ENCODE measurements around the gene P4HA2. TPM values are rescaled to one million over a fixed set of nuclear protein-coding genes. Genes with fewer than 3 reads are reported as not detected.
A peak's percentile ranks its signal among the peaks of the same experiment; 100 is the strongest.

P4HA2 gene
- total and polyA plus RNA-seq, 8 donors: 9.0 to 109 (median 26.5) TPM

- WGBS, 5 donors: 75 to 79% (median 77%) methylated on average over 3 of the region's 3 CpGs
- H3K4me3 ChIP-seq: no peak overlapping the region
- no peak for TF ChIP-seq POLR2A (IDR thresholded peaks at IDR 0.05)
- TF ChIP-seq POLR2AphosphoS5 (IDR thresholded peaks at IDR 0.05): no peak
- TF ChIP-seq, protein P1, sequence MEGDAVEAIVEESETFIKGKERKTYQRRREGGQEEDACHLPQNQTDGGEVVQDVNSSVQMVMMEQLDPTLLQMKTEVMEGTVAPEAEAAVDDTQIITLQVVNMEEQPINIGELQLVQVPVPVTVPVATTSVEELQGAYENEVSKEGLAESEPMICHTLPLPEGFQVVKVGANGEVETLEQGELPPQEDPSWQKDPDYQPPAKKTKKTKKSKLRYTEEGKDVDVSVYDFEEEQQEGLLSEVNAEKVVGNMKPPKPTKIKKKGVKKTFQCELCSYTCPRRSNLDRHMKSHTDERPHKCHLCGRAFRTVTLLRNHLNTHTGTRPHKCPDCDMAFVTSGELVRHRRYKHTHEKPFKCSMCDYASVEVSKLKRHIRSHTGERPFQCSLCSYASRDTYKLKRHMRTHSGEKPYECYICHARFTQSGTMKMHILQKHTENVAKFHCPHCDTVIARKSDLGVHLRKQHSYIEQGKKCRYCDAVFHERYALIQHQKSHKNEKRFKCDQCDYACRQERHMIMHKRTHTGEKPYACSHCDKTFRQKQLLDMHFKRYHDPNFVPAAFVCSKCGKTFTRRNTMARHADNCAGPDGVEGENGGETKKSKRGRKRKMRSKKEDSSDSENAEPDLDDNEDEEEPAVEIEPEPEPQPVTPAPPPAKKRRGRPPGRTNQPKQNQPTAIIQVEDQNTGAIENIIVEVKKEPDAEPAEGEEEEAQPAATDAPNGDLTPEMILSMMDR (IDR thresholded peaks at IDR 0.05): no peak
- no peak for TF ChIP-seq EP300 (IDR thresholded peaks at IDR 0.05)
- H3K36me3 ChIP-seq: no peaks in the 10 kb centered on the region
- H3K27me3 ChIP-seq: peaks cover 0 to 13% (median 0%) of the 10 kb centered on the region in 3 donors
- intact Hi-C loops (cut with DNase I; ENCODE audit: low total_unique reads): no loop called here
- DNase-seq: no peak
- H3K4me1 ChIP-seq: peaks cover 0 to 8% (median 7%) of the 10 kb centered on the region in 4 donors
- no peak overlapping the region for H3K27ac ChIP-seq
- no peaks in the 10 kb centered on the region for H3K9me3 ChIP-seq
These were observed 4.8 kb upstream of the P4HA2 start for GRCh38 chr5:132232465-132232864.

DNA sequence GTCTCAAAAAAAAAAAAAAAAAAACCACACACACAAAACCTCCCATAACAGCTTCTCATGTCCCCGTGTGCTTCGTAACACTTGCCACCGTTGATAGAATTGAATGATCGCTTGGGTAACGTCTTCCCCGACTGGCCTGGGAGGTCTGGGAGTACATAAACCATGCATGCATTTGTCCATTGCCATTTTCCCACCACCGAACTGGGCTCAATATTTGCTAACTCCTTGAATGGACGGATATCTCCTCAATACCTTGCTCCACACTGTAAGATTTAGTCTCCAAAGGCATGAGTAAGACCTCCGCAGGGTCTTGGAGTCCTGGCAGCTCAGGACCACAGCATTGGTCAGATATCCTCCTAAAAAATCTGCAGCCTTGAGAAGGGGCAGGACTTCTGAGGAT lies 3.2 kb upstream of the P4HA2 start:
- H3K27me3 ChIP-seq: peaks cover 0 to 23% (median 0%) of the 10 kb centered on the region in 3 donors
- intact Hi-C loops (cut with DNase I; ENCODE audit: low total_unique reads): no loop called here
- no peaks in the 10 kb centered on the region for H3K36me3 ChIP-seq
- no peaks in the 10 kb centered on the region for H3K9me3 ChIP-seq
- no peak for DNase-seq
- H3K4me1 ChIP-seq: peaks cover 14 to 23% (median 21%) of the 10 kb centered on the region in 4 donors
- H3K4me3 ChIP-seq: no peak overlapping the region
- TF ChIP-seq, protein P1 (IDR thresholded peaks at IDR 0.05): no peak
- TF ChIP-seq POLR2AphosphoS5 (IDR thresholded peaks at IDR 0.05) (no peak), POLR2A (IDR thresholded peaks at IDR 0.05) (no peak), EP300 (IDR thresholded peaks at IDR 0.05) (no peak)
- 87 to 97% (median 88%) methylated on average over 9 of the region's 9 CpGs for whole genome bisulfite sequencing, 5 donors
- no peak overlapping the region for H3K27ac ChIP-seq

GRCh38 chr5:132229236-132229635 lies 1.6 kb upstream of the P4HA2 start:
- WGBS, 5 donors: 93 to 100% (median 97%) methylated on average over 5 of the region's 5 CpGs
- DNase-seq: no peak
- Histone ChIP-seq H3K27ac (no peak overlapping the region), H3K27me3 (peaks cover 0 to 23% (median 0%) of the 10 kb centered on the region in 3 donors), H3K4me1 (peaks cover 27 to 39% (median 36%) of the 10 kb centered on the region in 4 donors), H3K4me3 (no peak overlapping the region), H3K9me3 (no peaks in the 10 kb centered on the region), H3K36me3 (no peaks in the 10 kb centered on the region)
- TF ChIP-seq EP300 (IDR thresholded peaks at IDR 0.05): no peak
- TF ChIP-seq, protein P1 (IDR thresholded peaks at IDR 0.05): no peak
- no peak for TF ChIP-seq POLR2AphosphoS5 (IDR thresholded peaks at IDR 0.05)
- no peak for TF ChIP-seq POLR2A (IDR thresholded peaks at IDR 0.05)
- intact Hi-C loops (cut with DNase I; ENCODE audit: low total_unique reads): no loop called here

DNA sequence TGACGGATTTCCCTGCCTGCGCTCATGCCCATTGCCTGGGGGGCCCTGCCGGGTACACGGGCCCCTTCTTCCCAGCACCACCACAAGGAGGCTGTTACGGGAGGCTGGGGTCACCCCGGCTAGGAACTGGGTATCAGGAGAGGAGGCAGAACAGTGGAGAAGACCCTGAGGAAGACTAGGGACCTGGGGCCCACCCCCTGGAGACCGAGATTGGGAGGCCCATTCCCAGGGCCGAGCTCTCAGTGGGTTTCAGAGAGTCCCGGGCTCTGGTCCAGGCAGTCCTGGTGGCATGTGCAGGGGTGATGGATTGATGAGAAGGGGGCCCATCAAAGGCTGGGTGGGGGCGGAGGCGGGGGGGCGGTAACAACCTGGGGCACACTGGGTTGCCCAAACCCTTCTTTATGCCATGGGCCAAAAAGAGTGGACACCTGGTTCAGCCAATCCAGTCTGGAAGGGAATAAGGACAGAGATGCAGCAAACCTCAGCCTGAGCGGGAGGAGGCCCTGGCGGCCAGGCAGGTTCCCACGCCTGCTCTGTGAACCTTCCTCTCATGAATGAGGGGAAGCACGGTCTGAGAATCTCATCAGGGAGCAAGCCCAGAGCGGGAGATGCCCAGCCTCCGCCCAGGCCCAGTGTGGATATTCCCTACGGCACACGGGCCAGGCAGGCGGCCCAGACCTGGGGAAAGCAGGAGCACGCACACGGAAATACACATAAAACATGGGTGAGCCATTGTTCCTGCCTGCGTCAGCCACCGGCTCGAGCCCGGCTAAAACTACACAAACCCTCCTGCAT lies 785 bp upstream of the P4HA2 start:
- peak overlapping the region; percentile 90 to 96 (median 93) for H3K27ac ChIP-seq
- peaks cover 35 to 47% (median 43%) of the 10 kb centered on the region in 4 donors for H3K4me1 ChIP-seq
- no peaks in the 10 kb centered on the region for H3K36me3 ChIP-seq
- peak overlapping the region; percentile 61 to 80 (median 72) for H3K4me3 ChIP-seq
- peak in 1 of 2 donors; percentile 48 for DNase-seq
- no peak for TF ChIP-seq POLR2A (IDR thresholded peaks at IDR 0.05)
- peaks cover 0 to 23% (median 0%) of the 10 kb centered on the region in 3 donors for H3K27me3 ChIP-seq
- WGBS, 5 donors: 64 to 80% (median 71%) methylated on average over 24 to 27 of the region's 27 CpGs
- intact Hi-C loops (cut with DNase I; ENCODE audit: low total_unique reads): no loop called here
- no peaks in the 10 kb centered on the region for H3K9me3 ChIP-seq

DNA sequence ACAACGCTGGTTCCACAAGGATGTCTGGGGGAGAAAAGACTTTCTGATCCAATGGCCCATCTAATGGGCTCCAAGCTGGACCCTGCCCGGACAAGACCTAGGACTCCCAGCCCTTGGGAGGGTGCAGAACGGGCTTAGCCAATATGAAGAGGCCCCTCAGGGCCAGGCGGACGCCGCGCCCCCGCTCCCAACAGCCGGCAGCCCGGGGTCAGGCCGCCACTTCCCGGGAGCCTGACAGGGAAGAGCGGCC lies 493 bp downstream of the P4HA2 start:
- H3K27me3 ChIP-seq: peaks cover 0 to 23% (median 0%) of the 10 kb centered on the region in 3 donors
- DNase-seq: no peak
- H3K9me3 ChIP-seq: no peaks in the 10 kb centered on the region
- WGBS, 5 donors: 0 to 4% (median 2%) methylated on average over 5 to 13 of the region's 13 CpGs
- intact Hi-C loops (cut with DNase I; ENCODE audit: low total_unique reads): no loop called here
- H3K27ac ChIP-seq: peak overlapping the region; percentile 90 to 96 (median 93)
- no peaks in the 10 kb centered on the region for H3K36me3 ChIP-seq
- TF ChIP-seq POLR2AphosphoS5 (IDR thresholded peaks at IDR 0.05): no peak
- H3K4me1 ChIP-seq: peaks cover 45 to 60% (median 50%) of the 10 kb centered on the region in 4 donors
- peak overlapping the region; percentile 61 to 80 (median 72) for H3K4me3 ChIP-seq

Measured in stomach (tissue), 9 donors.